GM23338 (cell line): ENCODE results near the gene NFATC1. TPM values are rescaled to one million over a fixed set of nuclear protein-coding genes. Genes with fewer than 3 reads are reported as not detected.

Experiments
- ATAC-seq: fragments of 200-7000 bp; cut with Tn5 transposase; 3 replicates; pipeline ENCODE4 v1.9.1; 2020
- DNase-seq: peaks from one replicate; pipeline ENCODE4 v3.0.0-alpha.2; 2015; ENCODE audit warnings: low spot score
- H2AFZ ChIP-seq: fragments of 200-600 bp; sonication (generic); 2 replicates; pipeline ENCODE4 v1.8.0; 2016; ENCODE audit warnings: antibody characterized with exemption, mild to moderate bottlenecking, moderate library complexity
- H3F3A ChIP-seq: fragments of 200-600 bp; sonication (generic); replicated peaks from 2 replicates; pipeline ENCODE4 v1.8.0; 2017; ENCODE audit warnings: antibody characterized with exemption, mixed run types, low read depth
- H3K27ac ChIP-seq: fragments of 200-600 bp; sonication (generic); 2 replicates; pipeline ENCODE4 v1.6.1; 2016; ENCODE audit warnings: low read depth
- H3K27me3 ChIP-seq: fragments of 200-600 bp; sonication (generic); 2 replicates; pipeline ENCODE4 v1.8.0; 2016; ENCODE audit warnings: mild to moderate bottlenecking, mixed run types, moderate library complexity; ENCODE audit not compliant: insufficient read depth
- H3K36me3 ChIP-seq: fragments of 200-600 bp; sonication (generic); 2 replicates; pipeline ENCODE4 v1.8.0; 2016; ENCODE audit warnings: mild to moderate bottlenecking; ENCODE audit not compliant: insufficient read depth
- H3K4me1 ChIP-seq: fragments of 200-600 bp; sonication (generic); 2 replicates; pipeline ENCODE4 v1.8.0; 2016; ENCODE audit warnings: mild to moderate bottlenecking, moderate library complexity; ENCODE audit not compliant: insufficient read depth
- H3K4me2 ChIP-seq: fragments of 200-600 bp; sonication (generic); 2 replicates; pipeline ENCODE4 v1.7.1; 2017; ENCODE audit warnings: mixed run types
- H3K4me3 ChIP-seq: fragments of 200-600 bp; sonication (generic); 2 replicates; pipeline ENCODE4 v1.6.1; 2016; ENCODE audit warnings: mixed run types
- H3K79me2 ChIP-seq: fragments of 200-600 bp; sonication (generic); replicated peaks from 2 replicates; pipeline ENCODE4 v1.8.0; 2017; ENCODE audit warnings: mild to moderate bottlenecking; ENCODE audit not compliant: insufficient read depth
- H3K9me2 ChIP-seq: fragments of 200-600 bp; sonication (generic); 2 replicates; pipeline ENCODE4 v1.8.0; 2017; ENCODE audit not compliant: insufficient read depth
- H4K20me1 ChIP-seq: fragments of 200-600 bp; sonication (generic); replicated peaks from 2 replicates; pipeline ENCODE4 v1.8.0; 2017; ENCODE audit warnings: mild to moderate bottlenecking; ENCODE audit not compliant: insufficient read depth
- H3K27ac Mint-ChIP-seq: 2 replicates; pipeline ENCODE4 v1.8.0; 2020; ENCODE audit warnings: inconsistent platforms, mild to moderate bottlenecking, moderate library complexity, mixed read lengths
- H3K27me3 Mint-ChIP-seq: 3 replicates; pipeline ENCODE4 v1.8.0; 2022; ENCODE audit warnings: low read depth, mild to moderate bottlenecking, moderate library complexity, mixed read lengths, inconsistent platforms; ENCODE audit not compliant: insufficient read depth, poor library complexity
- H3K36me3 Mint-ChIP-seq: 3 replicates; pipeline ENCODE4 v1.8.0; 2021; ENCODE audit warnings: low read depth, mild to moderate bottlenecking, inconsistent platforms, moderate library complexity, mixed read lengths
- H3K4me1 Mint-ChIP-seq: 3 replicates; pipeline ENCODE4 v1.8.0; 2020; ENCODE audit warnings: mild to moderate bottlenecking, inconsistent platforms, mixed read lengths
- H3K4me3 Mint-ChIP-seq: 3 replicates; pipeline ENCODE4 v1.8.0; 2021; ENCODE audit warnings: moderate library complexity, mild to moderate bottlenecking, inconsistent platforms, mixed read lengths
- H3K9me3 Mint-ChIP-seq: 3 replicates; pipeline ENCODE4 v1.8.0; 2020; ENCODE audit warnings: moderate library complexity, mild to moderate bottlenecking, inconsistent platforms, mixed read lengths
- CREB1 ChIP-seq: fragments of 250-450 bp; sonication (Bioruptor Pico); IDR thresholded peaks from 2 replicates; pipeline ENCODE4 v1.5.0; 2020; ENCODE audit warnings: low read depth, mild to moderate bottlenecking, moderate library complexity
- EZH2 ChIP-seq: fragments of 200-600 bp; sonication (generic); IDR thresholded peaks from one replicate; pipeline ENCODE4 v1.8.0; 2017; ENCODE audit warnings: antibody characterized with exemption, mild to moderate bottlenecking, low read depth; ENCODE audit not compliant: unreplicated experiment
- EZH2phosphoT487 ChIP-seq: fragments of 200-600 bp; sonication (generic); IDR thresholded peaks from one replicate; pipeline ENCODE4 v1.8.1; 2018; ENCODE audit warnings: antibody characterized with exemption; ENCODE audit not compliant: unreplicated experiment
- NANOG ChIP-seq: IDR thresholded peaks from 2 replicates; pipeline ENCODE4 v1.6.1; 2016; ENCODE audit warnings: antibody characterized with exemption, borderline replicate concordance
- POLR2AphosphoS5 ChIP-seq: IDR thresholded peaks from 2 replicates; pipeline ENCODE4 v1.6.1; 2016; ENCODE audit warnings: antibody characterized with exemption, low read depth
- STAT1 ChIP-seq: IDR thresholded peaks from one replicate; pipeline ENCODE4 v1.6.1; 2016; ENCODE audit warnings: antibody characterized with exemption; ENCODE audit not compliant: unreplicated experiment
- ZNF114 ChIP-seq: fragments of 250-450 bp; sonication (Bioruptor Pico); IDR thresholded peaks from 2 replicates; pipeline ENCODE4 v1.5.0; 2020; ENCODE audit warnings: mild to moderate bottlenecking, moderate library complexity
- ZNF331 ChIP-seq: fragments of 250-450 bp; sonication (Bioruptor Pico); IDR thresholded peaks from 2 replicates; pipeline ENCODE4 v1.5.0; 2020; ENCODE audit warnings: low read depth, mild to moderate bottlenecking, moderate library complexity
- polyA plus RNA-seq: library from polyadenylated mRNA; unstranded; fragments of >200 nt; fragmentation: Nextera tagmentation; extraction: Ambion mirVana; gene quantifications from 2 replicates; pipeline ENCODE4 v1.2.1, GENCODE V29; 2016
- total RNA-seq: library from RNA; depleted of rRNA; stranded (reverse); fragments of >200 nt; shearing (Covaris generic); gene quantifications from 2 replicates; pipeline ENCODE4 v1.2.3, GENCODE V29; 2014
- TF ChIP-seq, protein P1 (sequence below): IDR thresholded peaks from 2 replicates; pipeline ENCODE4 v1.6.1; 2016; ENCODE audit warnings: antibody characterized with exemption
- TF ChIP-seq, protein P2 (sequence below): fragments of 250-450 bp; sonication (Bioruptor Pico); IDR thresholded peaks from 2 replicates; pipeline ENCODE4 v1.5.0; 2020; ENCODE audit warnings: mild to moderate bottlenecking, moderate library complexity

NFATC1 gene
- total and polyA plus RNA-seq, 2 experiments from 2014 or later, result 3.9 to 6.4 TPM

GRCh38 chr18:79445696-79446561 lies 50.2 kb downstream of the NFATC1 start:
- no peaks in the 10 kb centered on the region for H3K27me3 ChIP-seq
- no peak overlapping the region for H3K27ac ChIP-seq
- no peaks in the 10 kb centered on the region for H4K20me1 ChIP-seq

DNA sequence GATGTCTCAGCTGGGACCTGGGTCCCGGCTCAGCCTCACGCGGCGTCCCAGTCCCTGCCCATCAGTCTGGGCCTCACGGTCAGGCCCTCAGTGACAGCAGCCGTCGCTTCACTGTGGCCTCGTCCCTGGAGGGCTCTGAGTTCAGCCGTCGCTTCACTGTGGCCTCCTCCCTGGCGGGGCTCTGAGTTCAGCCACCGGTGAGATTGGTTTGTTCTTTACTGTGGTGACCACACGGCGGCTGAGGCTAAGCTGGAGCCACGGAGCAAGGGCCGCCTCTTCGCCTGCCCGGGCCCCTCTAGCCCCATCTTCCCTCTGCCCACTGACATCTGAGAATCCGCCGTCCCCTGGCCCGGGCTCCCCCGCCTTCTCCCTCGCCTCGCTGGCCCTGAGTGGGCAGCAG lies 51.2 kb downstream of the NFATC1 start:
- peaks cover 12% of the 10 kb centered on the region for H3K4me1 Mint-ChIP-seq
- TF ChIP-seq, protein P1, sequence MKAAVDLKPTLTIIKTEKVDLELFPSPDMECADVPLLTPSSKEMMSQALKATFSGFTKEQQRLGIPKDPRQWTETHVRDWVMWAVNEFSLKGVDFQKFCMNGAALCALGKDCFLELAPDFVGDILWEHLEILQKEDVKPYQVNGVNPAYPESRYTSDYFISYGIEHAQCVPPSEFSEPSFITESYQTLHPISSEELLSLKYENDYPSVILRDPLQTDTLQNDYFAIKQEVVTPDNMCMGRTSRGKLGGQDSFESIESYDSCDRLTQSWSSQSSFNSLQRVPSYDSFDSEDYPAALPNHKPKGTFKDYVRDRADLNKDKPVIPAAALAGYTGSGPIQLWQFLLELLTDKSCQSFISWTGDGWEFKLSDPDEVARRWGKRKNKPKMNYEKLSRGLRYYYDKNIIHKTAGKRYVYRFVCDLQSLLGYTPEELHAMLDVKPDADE, result no peak
- TF ChIP-seq NANOG (no peak), STAT1 (no peak), CREB1 (CRISPR knock-in tag) (no peak), POLR2AphosphoS5 (no peak), ZNF114 (CRISPR knock-in tag) (no peak), EZH2phosphoT487 (no peak), EZH2 (no peak)
- TF ChIP-seq, protein P2, sequence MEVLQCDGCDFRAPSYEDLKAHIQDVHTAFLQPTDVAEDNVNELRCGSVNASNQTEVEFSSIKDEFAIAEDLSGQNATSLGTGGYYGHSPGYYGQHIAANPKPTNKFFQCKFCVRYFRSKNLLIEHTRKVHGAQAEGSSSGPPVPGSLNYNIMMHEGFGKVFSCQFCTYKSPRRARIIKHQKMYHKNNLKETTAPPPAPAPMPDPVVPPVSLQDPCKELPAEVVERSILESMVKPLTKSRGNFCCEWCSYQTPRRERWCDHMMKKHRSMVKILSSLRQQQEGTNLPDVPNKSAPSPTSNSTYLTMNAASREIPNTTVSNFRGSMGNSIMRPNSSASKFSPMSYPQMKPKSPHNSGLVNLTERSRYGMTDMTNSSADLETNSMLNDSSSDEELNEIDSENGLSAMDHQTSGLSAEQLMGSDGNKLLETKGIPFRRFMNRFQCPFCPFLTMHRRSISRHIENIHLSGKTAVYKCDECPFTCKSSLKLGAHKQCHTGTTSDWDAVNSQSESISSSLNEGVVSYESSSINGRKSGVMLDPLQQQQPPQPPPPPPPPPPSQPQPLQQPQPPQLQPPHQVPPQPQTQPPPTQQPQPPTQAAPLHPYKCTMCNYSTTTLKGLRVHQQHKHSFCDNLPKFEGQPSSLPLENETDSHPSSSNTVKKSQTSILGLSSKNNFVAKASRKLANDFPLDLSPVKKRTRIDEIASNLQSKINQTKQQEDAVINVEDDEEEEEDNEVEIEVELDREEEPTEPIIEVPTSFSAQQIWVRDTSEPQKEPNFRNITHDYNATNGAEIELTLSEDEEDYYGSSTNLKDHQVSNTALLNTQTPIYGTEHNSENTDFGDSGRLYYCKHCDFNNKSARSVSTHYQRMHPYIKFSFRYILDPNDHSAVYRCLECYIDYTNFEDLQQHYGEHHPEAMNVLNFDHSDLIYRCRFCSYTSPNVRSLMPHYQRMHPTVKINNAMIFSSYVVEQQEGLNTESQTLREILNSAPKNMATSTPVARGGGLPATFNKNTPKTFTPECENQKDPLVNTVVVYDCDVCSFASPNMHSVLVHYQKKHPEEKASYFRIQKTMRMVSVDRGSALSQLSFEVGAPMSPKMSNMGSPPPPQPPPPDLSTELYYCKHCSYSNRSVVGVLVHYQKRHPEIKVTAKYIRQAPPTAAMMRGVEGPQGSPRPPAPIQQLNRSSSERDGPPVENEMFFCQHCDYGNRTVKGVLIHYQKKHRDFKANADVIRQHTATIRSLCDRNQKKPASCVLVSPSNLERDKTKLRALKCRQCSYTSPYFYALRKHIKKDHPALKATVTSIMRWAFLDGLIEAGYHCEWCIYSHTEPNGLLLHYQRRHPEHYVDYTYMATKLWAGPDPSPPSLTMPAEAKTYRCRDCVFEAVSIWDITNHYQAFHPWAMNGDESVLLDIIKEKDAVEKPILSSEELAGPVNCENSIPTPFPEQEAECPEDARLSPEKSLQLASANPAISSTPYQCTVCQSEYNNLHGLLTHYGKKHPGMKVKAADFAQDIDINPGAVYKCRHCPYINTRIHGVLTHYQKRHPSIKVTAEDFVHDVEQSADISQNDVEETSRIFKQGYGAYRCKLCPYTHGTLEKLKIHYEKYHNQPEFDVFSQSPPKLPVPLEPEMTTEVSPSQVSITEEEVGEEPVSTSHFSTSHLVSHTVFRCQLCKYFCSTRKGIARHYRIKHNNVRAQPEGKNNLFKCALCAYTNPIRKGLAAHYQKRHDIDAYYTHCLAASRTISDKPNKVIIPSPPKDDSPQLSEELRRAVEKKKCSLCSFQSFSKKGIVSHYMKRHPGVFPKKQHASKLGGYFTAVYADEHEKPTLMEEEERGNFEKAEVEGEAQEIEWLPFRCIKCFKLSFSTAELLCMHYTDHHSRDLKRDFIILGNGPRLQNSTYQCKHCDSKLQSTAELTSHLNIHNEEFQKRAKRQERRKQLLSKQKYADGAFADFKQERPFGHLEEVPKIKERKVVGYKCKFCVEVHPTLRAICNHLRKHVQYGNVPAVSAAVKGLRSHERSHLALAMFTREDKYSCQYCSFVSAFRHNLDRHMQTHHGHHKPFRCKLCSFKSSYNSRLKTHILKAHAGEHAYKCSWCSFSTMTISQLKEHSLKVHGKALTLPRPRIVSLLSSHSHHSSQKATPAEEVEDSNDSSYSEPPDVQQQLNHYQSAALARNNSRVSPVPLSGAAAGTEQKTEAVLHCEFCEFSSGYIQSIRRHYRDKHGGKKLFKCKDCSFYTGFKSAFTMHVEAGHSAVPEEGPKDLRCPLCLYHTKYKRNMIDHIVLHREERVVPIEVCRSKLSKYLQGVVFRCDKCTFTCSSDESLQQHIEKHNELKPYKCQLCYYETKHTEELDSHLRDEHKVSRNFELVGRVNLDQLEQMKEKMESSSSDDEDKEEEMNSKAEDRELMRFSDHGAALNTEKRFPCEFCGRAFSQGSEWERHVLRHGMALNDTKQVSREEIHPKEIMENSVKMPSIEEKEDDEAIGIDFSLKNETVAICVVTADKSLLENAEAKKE (CRISPR knock-in tag), result no peak

More at GRCh38 chr18:79445696-79446561, 50.2 kb downstream of the NFATC1 start:
- peaks cover 12% of the 10 kb centered on the region for H3K4me1 Mint-ChIP-seq
- peaks cover 10% of the 10 kb centered on the region for H3K27me3 Mint-ChIP-seq
- no peak overlapping the region for H3K4me3 Mint-ChIP-seq
- Histone ChIP-seq H3K4me1 (no peaks in the 10 kb centered on the region), H3K4me2 (no peak overlapping the region), H3K9me2 (no peaks in the 10 kb centered on the region), H2AFZ (no peak overlapping the region), H3F3A (no peaks in the 10 kb centered on the region), H3K36me3 (no peaks in the 10 kb centered on the region), H3K79me2 (no peaks in the 10 kb centered on the region), H3K4me3 (no peak overlapping the region)
- no peaks in the 10 kb centered on the region for H3K36me3 Mint-ChIP-seq
- ATAC-seq (no peak), DNase-seq (no peak)
- H3K9me3 Mint-ChIP-seq, result no peaks in the 10 kb centered on the region
- TF ChIP-seq ZNF331 (no peak), POLR2AphosphoS5 (no peak)
- TF ChIP-seq, protein P1, result no peak
- H3K27ac Mint-ChIP-seq, result no peak overlapping the region; the same call in 1 of the 2 replicates

More for the DNA sequence above, 51.2 kb downstream of the NFATC1 start:
- no peaks in the 10 kb centered on the region for H4K20me1 ChIP-seq
- no peaks in the 10 kb centered on the region for H3K9me2 ChIP-seq
- H3K4me3 ChIP-seq, result no peak overlapping the region
- no peak overlapping the region for H2AFZ ChIP-seq
- no peaks in the 10 kb centered on the region for H3K27me3 ChIP-seq
- DNase-seq, result no peak
- Mint-ChIP-seq H3K27me3 (peaks cover 13% of the 10 kb centered on the region), H3K36me3 (no peaks in the 10 kb centered on the region), H3K9me3 (no peaks in the 10 kb centered on the region), H3K27ac (no peak overlapping the region), H3K4me3 (no peak overlapping the region)
- H3K4me1 ChIP-seq, result no peaks in the 10 kb centered on the region
- H3K4me2 ChIP-seq, result no peak overlapping the region
- H3K27ac ChIP-seq, result no peak overlapping the region
- no peaks in the 10 kb centered on the region for H3K79me2 ChIP-seq
- no peaks in the 10 kb centered on the region for H3F3A ChIP-seq
- H3K36me3 ChIP-seq, result no peaks in the 10 kb centered on the region
- peak; percentile 15; the same call in 1 of the 3 replicates for ATAC-seq
